ENCODE measurements around the gene FREM2. TPM values are rescaled to one million over a fixed set of nuclear protein-coding genes. Genes with fewer than 3 reads are reported as not detected.

FREM2 gene
- total and polyA plus RNA-seq, 2 experiments from 2014 or later: 2.4 to 29.8 TPM

- TF ChIP-seq ZNF462 (CRISPR knock-in tag; IDR thresholded peaks at IDR 0.05): no peak
- TF ChIP-seq EZH2 (IDR thresholded peaks at IDR 0.05; ENCODE audit: low read depth, unreplicated experiment): no peak
- no peak for TF ChIP-seq ZNF331 (CRISPR knock-in tag; IDR thresholded peaks at IDR 0.05; ENCODE audit: low read depth)
- no peak for TF ChIP-seq CTCF (conservative IDR thresholded peaks at IDR 0.05; ENCODE audit: low read depth in 2 of 2)
- TF ChIP-seq EZH2phosphoT487 (IDR thresholded peaks at IDR 0.05; ENCODE audit: unreplicated experiment): no peak
- TF ChIP-seq ZNF114 (CRISPR knock-in tag; IDR thresholded peaks at IDR 0.05): no peak
- no peak for TF ChIP-seq CREB1 (CRISPR knock-in tag; IDR thresholded peaks at IDR 0.05; ENCODE audit: low read depth)
- TF ChIP-seq POLR2AphosphoS5 (IDR thresholded peaks at IDR 0.05; ENCODE audit: low read depth): no peak
- TF ChIP-seq JUNB (IDR thresholded peaks at IDR 0.05; ENCODE audit: unreplicated experiment): no peak
- TF ChIP-seq STAT1 (IDR thresholded peaks at IDR 0.05; ENCODE audit: unreplicated experiment): no peak
Measured at GRCh38 chr13:38785042-38785441, 98.2 kb downstream of the FREM2 start (continued).

Data from GM23338 (cell line).